IPS-11a (cell line): ENCODE data around the gene STX8.
"Not testable (repeated sequence)": the region's sequence is repeated elsewhere in the genome, so short reads cannot be mapped to it uniquely, and the experiment has no call there.

Source experiments
- H3K4me3 ChIP-seq: one replicate; pipeline ENCODE4 v1.5.1; 2013; ENCODE audit warnings: low read depth, low read length, control low read depth

The STX8 gene

GRCh38 chr17:9355846-9356245 lies 219.8 kb downstream of the STX8 start:
- no peak overlapping the region for H3K4me3 ChIP-seq

GRCh38 chr17:9355231-9355630 lies 220.4 kb downstream of the STX8 start:
- H3K4me3 ChIP-seq = not testable (repeated sequence)

- no peak overlapping the region for H3K4me3 ChIP-seq
These were observed 225.5 kb downstream of the STX8 start for GRCh38 chr17:9350080-9350479.

GRCh38 chr17:9346296-9346926 lies 229.2 kb downstream of the STX8 start:
- no peak overlapping the region for H3K4me3 ChIP-seq

- H3K4me3 ChIP-seq = no peak overlapping the region
These were observed 232.1 kb downstream of the STX8 start for GRCh38 chr17:9343516-9343915.

GRCh38 chr17:9342225-9342624 lies 233.4 kb downstream of the STX8 start:
- H3K4me3 ChIP-seq = no peak overlapping the region

GRCh38 chr17:9339958-9340357 lies 235.7 kb downstream of the STX8 start:
- H3K4me3 ChIP-seq = no peak overlapping the region

GRCh38 chr17:9339482-9339881 lies 236.1 kb downstream of the STX8 start:
- not testable (repeated sequence) for H3K4me3 ChIP-seq

- no peak overlapping the region for H3K4me3 ChIP-seq
These were observed 238.8 kb downstream of the STX8 start for GRCh38 chr17:9336817-9337216.

GRCh38 chr17:9334536-9335446 lies 240.8 kb downstream of the STX8 start:
- H3K4me3 ChIP-seq = no peak overlapping the region

- H3K4me3 ChIP-seq = no peak overlapping the region
These were observed 243.5 kb downstream of the STX8 start for GRCh38 chr17:9332132-9332494.

- H3K4me3 ChIP-seq = no peak overlapping the region
These were observed 244.1 kb downstream of the STX8 start for GRCh38 chr17:9331279-9332131.

GRCh38 chr17:9330611-9331271 lies 244.9 kb downstream of the STX8 start:
- H3K4me3 ChIP-seq = no peak overlapping the region

- H3K4me3 ChIP-seq = no peak overlapping the region
These were observed 245.5 kb downstream of the STX8 start for GRCh38 chr17:9330141-9330540.

GRCh38 chr17:9329251-9329921 lies 246.2 kb downstream of the STX8 start:
- no peak overlapping the region for H3K4me3 ChIP-seq

GRCh38 chr17:9324864-9325263 lies 250.8 kb downstream of the STX8 start:
- H3K4me3 ChIP-seq = no peak overlapping the region

GRCh38 chr17:9322326-9322725 lies 253.3 kb downstream of the STX8 start:
- no peak overlapping the region for H3K4me3 ChIP-seq

- no peak overlapping the region for H3K4me3 ChIP-seq
These were observed 253.7 kb downstream of the STX8 start for GRCh38 chr17:9321890-9322289.

GRCh38 chr17:9315360-9315759 lies 260.3 kb downstream of the STX8 start:
- no peak overlapping the region for H3K4me3 ChIP-seq

GRCh38 chr17:9313346-9313745 lies 262.3 kb downstream of the STX8 start:
- no peak overlapping the region for H3K4me3 ChIP-seq
